IPS-20b (cell line): ENCODE data around the gene GNAT2.

ENCODE experiments used
- H3K27ac ChIP-seq: one replicate; pipeline ENCODE4 v1.5.1; 2013; ENCODE audit warnings: low read length
- H3K27me3 ChIP-seq: 2 replicates; pipeline ENCODE4 v1.6.1; 2013; ENCODE audit warnings: mild to moderate bottlenecking, low read length, inconsistent platforms; ENCODE audit not compliant: insufficient read depth
- H3K36me3 ChIP-seq: 2 replicates; pipeline ENCODE4 v1.6.1; 2013; ENCODE audit warnings: low read depth, mild to moderate bottlenecking, inconsistent platforms, low read length, moderate library complexity; ENCODE audit not compliant: insufficient read depth
- H3K4me1 ChIP-seq: 2 replicates; pipeline ENCODE4 v1.6.1; 2013; ENCODE audit warnings: mild to moderate bottlenecking, control low read depth, inconsistent platforms, low read length, moderate library complexity; ENCODE audit not compliant: insufficient read depth
- H3K4me3 ChIP-seq: 2 replicates; pipeline ENCODE4 v1.5.1; 2013; ENCODE audit warnings: mild to moderate bottlenecking, low read length, inconsistent platforms
- H3K9ac ChIP-seq: 2 replicates; pipeline ENCODE4 v1.6.1; 2013; ENCODE audit warnings: low read depth, mild to moderate bottlenecking, inconsistent platforms, low read length, moderate library complexity
- H3K9me3 ChIP-seq: 2 replicates; pipeline ENCODE4 v1.6.1; 2013; ENCODE audit warnings: mild to moderate bottlenecking, low read depth, low read length, inconsistent platforms; ENCODE audit not compliant: insufficient read depth

The GNAT2 gene

GRCh38 chr1:109613361-109614147 lies 5.9 kb downstream of the GNAT2 start:
- Histone ChIP-seq H3K36me3 (no peaks in the 10 kb centered on the region), H3K27me3 (no peaks in the 10 kb centered on the region), H3K27ac (no peak overlapping the region), H3K9ac (no peak overlapping the region), H3K9me3 (no peaks in the 10 kb centered on the region), H3K4me3 (no peak overlapping the region), H3K4me1 (peaks cover 19% of the 10 kb centered on the region)

GRCh38 chr1:109611308-109611990 lies 8.0 kb downstream of the GNAT2 start:
- H3K27ac ChIP-seq = no peak overlapping the region
- no peaks in the 10 kb centered on the region for H3K27me3 ChIP-seq
- H3K4me3 ChIP-seq = no peak overlapping the region
- H3K4me1 ChIP-seq = peaks cover 13% of the 10 kb centered on the region
- H3K36me3 ChIP-seq = no peaks in the 10 kb centered on the region
- H3K9me3 ChIP-seq = no peaks in the 10 kb centered on the region
- no peak overlapping the region for H3K9ac ChIP-seq

- no peaks in the 10 kb centered on the region for H3K36me3 ChIP-seq
- H3K27ac ChIP-seq = no peak overlapping the region
- H3K4me1 ChIP-seq = peaks cover 13% of the 10 kb centered on the region
- no peak overlapping the region for H3K9ac ChIP-seq
- H3K4me3 ChIP-seq = no peak overlapping the region
- H3K9me3 ChIP-seq = no peaks in the 10 kb centered on the region
- no peaks in the 10 kb centered on the region for H3K27me3 ChIP-seq
Observed at GRCh38 chr1:109610609-109611307, 8.7 kb downstream of the GNAT2 start.

- Histone ChIP-seq H3K36me3 (no peaks in the 10 kb centered on the region), H3K27me3 (no peaks in the 10 kb centered on the region), H3K9me3 (no peaks in the 10 kb centered on the region), H3K9ac (no peak overlapping the region), H3K4me3 (no peak overlapping the region), H3K27ac (no peak overlapping the region), H3K4me1 (peaks cover 13% of the 10 kb centered on the region)
Observed at GRCh38 chr1:109609881-109610280, 9.5 kb downstream of the GNAT2 start.

GRCh38 chr1:109605381-109605780 lies 14.0 kb downstream of the GNAT2 start:
- H3K27me3 ChIP-seq = no peaks in the 10 kb centered on the region
- H3K4me3 ChIP-seq = no peak overlapping the region
- H3K9ac ChIP-seq = no peak overlapping the region
- H3K36me3 ChIP-seq = no peaks in the 10 kb centered on the region
- H3K9me3 ChIP-seq = no peaks in the 10 kb centered on the region
- peaks cover 9% of the 10 kb centered on the region for H3K4me1 ChIP-seq
- no peak overlapping the region for H3K27ac ChIP-seq

GRCh38 chr1:109603229-109603628 lies 16.2 kb downstream of the GNAT2 start:
- H3K4me3 ChIP-seq = no peak overlapping the region
- H3K4me1 ChIP-seq = no peaks in the 10 kb centered on the region; the same call in 1 of the 2 replicates
- H3K9me3 ChIP-seq = no peaks in the 10 kb centered on the region
- no peak overlapping the region for H3K27ac ChIP-seq
- no peak overlapping the region for H3K9ac ChIP-seq
- no peaks in the 10 kb centered on the region for H3K27me3 ChIP-seq
- no peaks in the 10 kb centered on the region for H3K36me3 ChIP-seq

GRCh38 chr1:109598655-109599054 lies 20.8 kb downstream of the GNAT2 start:
- Histone ChIP-seq H3K9me3 (no peaks in the 10 kb centered on the region), H3K4me1 (no peaks in the 10 kb centered on the region; the same call in 1 of the 2 replicates), H3K27me3 (no peaks in the 10 kb centered on the region), H3K27ac (no peak overlapping the region), H3K36me3 (peaks cover 12% of the 10 kb centered on the region), H3K4me3 (no peak overlapping the region), H3K9ac (no peak overlapping the region)

GRCh38 chr1:109598156-109598555 lies 21.3 kb downstream of the GNAT2 start:
- Histone ChIP-seq H3K4me1 (no peaks in the 10 kb centered on the region; the same call in 1 of the 2 replicates), H3K27ac (no peak overlapping the region), H3K4me3 (no peak overlapping the region), H3K36me3 (peaks cover 17% of the 10 kb centered on the region), H3K27me3 (no peaks in the 10 kb centered on the region), H3K9me3 (no peaks in the 10 kb centered on the region), H3K9ac (no peak overlapping the region)

- no peak overlapping the region for H3K27ac ChIP-seq
- H3K9me3 ChIP-seq = no peaks in the 10 kb centered on the region
- no peak overlapping the region for H3K4me3 ChIP-seq
- H3K4me1 ChIP-seq = no peaks in the 10 kb centered on the region; the same call in 1 of the 2 replicates
- no peak overlapping the region for H3K9ac ChIP-seq
- no peaks in the 10 kb centered on the region for H3K27me3 ChIP-seq
- peaks cover 43% of the 10 kb centered on the region for H3K36me3 ChIP-seq
Observed at GRCh38 chr1:109595531-109595930, 23.9 kb downstream of the GNAT2 start.

GRCh38 chr1:109592916-109593315 lies 26.5 kb downstream of the GNAT2 start:
- Histone ChIP-seq H3K27ac (no peak overlapping the region), H3K4me1 (no peaks in the 10 kb centered on the region), H3K9ac (no peak overlapping the region), H3K27me3 (no peaks in the 10 kb centered on the region), H3K36me3 (peaks cover 67% of the 10 kb centered on the region), H3K4me3 (no peak overlapping the region), H3K9me3 (no peaks in the 10 kb centered on the region)

GRCh38 chr1:109589679-109590078 lies 29.7 kb downstream of the GNAT2 start:
- Histone ChIP-seq H3K4me1 (no peaks in the 10 kb centered on the region), H3K4me3 (no peak overlapping the region), H3K9ac (no peak overlapping the region), H3K9me3 (no peaks in the 10 kb centered on the region), H3K27ac (no peak overlapping the region), H3K27me3 (no peaks in the 10 kb centered on the region), H3K36me3 (peaks cover 87% of the 10 kb centered on the region)
